Adipose tissue (tissue), 3 donors: ENCODE measurements around the gene GPR4. TPM values are rescaled to one million over a fixed set of nuclear protein-coding genes. Genes with fewer than 3 reads are reported as not detected.

Experiments used
- H3K27ac ChIP-seq: one replicate; pipeline ENCODE4 v1.5.1; 2013; ENCODE audit warnings: low read depth, low read length
- WGBS, 3 donors: extraction: QIAGEN DNeasy Blood & Tissue Kit; methylation state at CpG; one replicate each; pipeline ENCODE4 v1.1.7; 2013; 5-methylcytosine and 5-hydroxymethylcytosine counted together
- polyA plus RNA-seq, 3 donors: library from polyadenylated mRNA; stranded (reverse); fragments of 200-250 nt; gene quantifications; one replicate each; pipeline ENCODE4 v1.2.3, GENCODE V29; 2013
- donor health status: healthy with polysubstance abuse.
- donor health status: Bipolar disorder and iron deficiency.
- donor health status: healthy.

Gene GPR4
- polyA plus RNA-seq, 3 donors = 1.3 to 29.5 (median 11.6) TPM

DNA sequence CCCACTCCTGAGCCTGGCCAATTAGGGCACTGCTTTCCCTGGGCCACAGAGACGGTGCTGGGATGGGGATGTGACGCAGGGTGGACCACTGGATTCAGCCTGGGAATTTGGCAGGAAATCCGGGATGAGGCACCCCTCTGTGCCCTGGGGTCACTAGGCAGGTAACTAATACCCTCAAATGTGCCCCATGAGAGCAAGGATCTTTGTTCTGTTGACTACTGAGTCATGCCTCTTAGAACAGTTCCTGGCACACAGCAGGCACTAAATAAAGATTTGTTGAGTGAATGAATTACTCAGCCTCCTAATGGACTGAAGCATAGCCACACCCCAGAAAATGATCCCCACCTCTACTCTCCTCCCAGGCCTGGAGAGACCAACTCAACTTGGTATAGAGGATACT is 33.3 kb downstream of the GPR4 start:
- 68 to 83% (median 73%) methylated on average over 3 of the region's 3 CpGs for WGBS, 3 donors
- H3K27ac ChIP-seq = no peak overlapping the region

DNA sequence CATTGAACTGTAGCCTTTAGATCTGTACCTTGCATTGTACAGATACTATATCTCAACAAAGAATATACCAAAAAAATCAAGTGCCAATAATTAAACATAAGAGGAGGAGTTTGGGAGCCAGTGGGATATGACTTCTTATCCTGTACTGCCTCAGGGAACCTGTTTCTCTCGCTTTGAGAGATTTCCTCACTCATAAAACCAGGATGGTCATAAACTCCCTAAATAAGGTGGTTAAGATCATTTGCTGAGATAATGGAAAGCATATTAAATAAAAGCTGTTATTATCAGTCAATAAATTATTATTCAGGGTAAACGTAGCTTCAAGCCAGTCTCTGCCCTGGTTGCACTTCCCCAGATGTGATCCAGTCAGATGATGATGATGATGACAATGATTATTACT is 34.4 kb downstream of the GPR4 start:
- no peak overlapping the region for H3K27ac ChIP-seq
- WGBS, 3 donors = 72 to 90% (median 82%) methylated on average over 2 of the region's 2 CpGs

DNA sequence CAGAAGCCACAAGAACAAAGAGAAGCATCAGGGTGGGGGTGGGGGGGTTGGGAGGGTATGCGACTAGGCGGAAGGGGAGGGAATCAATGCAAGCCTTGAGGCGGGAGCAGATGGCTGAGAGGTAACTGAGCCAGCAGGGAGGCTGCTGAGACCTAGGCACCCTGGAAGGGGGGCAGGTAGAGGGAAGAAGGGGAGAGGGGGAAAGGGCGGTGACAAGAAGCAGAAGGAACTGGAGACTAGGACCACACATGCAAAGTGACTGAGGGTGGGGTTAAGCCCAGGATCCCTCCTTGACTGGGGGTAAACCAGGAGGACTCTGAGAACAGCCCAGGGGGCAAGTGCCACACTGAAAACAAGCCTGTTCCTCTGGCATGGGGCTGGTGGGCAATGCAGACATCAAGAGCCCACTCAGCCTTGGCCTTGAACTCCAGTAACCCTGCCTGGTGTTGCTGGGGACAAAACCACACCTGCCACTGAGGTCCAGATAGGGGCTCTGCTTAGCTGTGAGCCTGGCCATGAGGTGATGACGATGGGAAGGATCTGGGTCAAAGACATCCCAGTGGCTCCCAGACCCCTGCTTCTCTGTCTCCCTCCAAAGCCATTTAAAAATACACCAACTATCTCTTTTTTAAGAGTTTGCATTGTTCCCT is 37.8 kb downstream of the GPR4 start:
- WGBS, 3 donors = 67 to 74% (median 73%) methylated on average over 5 of the region's 5 CpGs
- H3K27ac ChIP-seq = no peak overlapping the region

DNA sequence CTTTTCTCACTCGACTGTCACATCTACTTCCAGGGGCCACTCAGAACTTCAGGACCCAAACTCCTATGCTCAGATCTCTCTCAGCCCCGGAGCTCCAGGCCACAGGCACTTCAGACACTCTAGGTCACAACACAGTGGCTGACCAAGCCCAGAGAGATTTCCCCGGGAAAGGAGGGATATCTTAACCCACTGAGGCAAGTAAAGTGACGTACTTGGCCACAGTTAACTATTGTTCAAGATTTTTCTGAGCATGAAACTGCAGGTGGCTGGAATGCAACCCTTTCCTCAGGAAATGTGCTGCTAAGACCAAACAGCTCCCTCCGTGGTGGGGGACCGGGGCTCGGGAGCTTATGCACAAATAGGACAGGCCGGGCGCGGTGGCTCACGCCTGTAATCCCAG is 41.3 kb downstream of the GPR4 start:
- 66 to 87% (median 74%) methylated on average over 11 of the region's 11 CpGs for WGBS, 3 donors
- H3K27ac ChIP-seq = no peak overlapping the region

DNA sequence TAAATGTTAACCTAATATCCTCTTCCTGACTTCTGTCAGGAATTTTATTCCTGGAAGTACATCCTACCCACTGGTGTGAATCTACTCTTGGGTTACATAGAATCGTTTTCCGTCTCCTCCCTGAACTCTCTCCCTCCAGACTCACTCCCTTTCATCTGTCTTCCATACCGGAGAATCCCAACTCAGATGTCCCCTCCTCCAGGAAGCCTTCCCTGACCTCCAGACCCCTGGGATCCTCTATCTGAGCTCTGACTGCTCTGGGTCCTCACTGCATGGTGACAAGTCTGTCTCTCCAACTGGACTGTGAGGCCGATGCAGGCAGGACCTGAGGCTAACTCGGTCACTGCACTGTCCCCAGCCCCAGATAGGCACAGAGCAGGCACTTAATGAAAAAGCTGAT is 42.0 kb downstream of the GPR4 start:
- 83 to 93% (median 90%) methylated on average over 5 of the region's 5 CpGs for WGBS, 3 donors
- no peak overlapping the region for H3K27ac ChIP-seq

DNA sequence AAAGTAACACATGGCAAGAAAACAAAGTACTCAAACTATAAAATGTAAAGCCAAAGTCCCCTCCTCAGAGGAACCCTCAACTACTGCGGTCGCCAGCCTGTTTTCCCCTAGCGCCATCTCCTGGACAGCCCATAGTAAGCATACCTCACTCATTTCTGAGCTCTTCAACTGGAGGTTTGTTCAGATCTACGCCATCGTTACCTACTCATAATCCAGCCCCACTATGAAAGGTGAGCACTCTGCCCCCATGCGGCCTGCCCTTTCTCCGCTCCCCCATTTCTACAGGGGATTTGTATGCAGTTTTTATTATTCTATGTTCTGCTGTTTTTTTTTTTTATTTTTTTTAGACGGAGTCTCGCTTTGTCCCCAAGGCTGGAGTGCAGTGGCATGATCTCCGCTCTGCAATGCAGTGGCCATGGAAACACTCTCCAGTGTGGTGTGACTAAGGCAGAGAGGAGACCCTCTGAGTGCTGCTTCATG is 43.6 kb downstream of the GPR4 start:
- 41 to 45% (median 44%) methylated on average over 10 of the region's 10 CpGs for WGBS, 3 donors
- no peak overlapping the region for H3K27ac ChIP-seq

DNA sequence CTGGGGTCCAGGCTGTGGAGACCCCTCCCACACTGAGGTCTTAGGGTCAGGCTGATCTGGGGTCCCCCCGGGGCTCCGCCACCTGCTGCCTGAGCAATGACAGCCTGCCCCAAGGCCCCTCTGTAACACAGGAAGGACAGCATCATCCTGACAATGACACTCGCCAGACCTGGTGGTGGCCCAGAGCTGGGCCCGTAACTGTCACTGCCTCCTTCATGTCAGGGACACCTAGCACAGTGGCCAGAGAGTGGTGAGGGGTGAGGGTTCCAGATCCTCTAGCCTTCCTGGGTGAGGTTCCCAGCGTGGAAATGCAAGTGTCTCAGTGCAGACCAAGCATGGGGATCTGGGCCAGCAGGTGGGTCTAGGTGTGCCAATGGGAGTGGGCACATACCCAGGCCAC is 45.2 kb downstream of the GPR4 start:
- H3K27ac ChIP-seq = no peak overlapping the region
- WGBS, 3 donors = 83 to 92% (median 88%) methylated on average over 5 of the region's 5 CpGs

DNA sequence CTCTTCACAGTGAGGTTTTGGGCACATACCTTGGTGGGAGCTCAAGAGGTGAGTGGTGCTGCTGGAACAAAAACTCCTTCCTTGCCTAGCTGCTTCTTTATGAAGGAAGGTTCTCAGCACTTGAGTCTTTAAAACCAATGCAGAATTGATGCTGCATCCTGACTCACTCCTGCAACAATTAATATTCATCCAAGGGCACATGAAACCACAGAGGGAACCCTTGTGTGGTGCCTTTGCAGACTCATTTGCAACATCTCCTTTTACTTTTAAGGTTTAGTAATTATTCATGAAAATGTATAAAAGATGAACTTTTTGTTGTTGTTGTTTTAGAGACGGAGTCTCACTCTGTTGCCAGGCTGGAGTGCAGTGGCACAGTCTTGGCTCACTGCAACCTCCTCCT is 47.5 kb downstream of the GPR4 start:
- 86 to 96% (median 92%) methylated on average over 1 of the region's 1 CpG for WGBS, 3 donors
- no peak overlapping the region for H3K27ac ChIP-seq

DNA sequence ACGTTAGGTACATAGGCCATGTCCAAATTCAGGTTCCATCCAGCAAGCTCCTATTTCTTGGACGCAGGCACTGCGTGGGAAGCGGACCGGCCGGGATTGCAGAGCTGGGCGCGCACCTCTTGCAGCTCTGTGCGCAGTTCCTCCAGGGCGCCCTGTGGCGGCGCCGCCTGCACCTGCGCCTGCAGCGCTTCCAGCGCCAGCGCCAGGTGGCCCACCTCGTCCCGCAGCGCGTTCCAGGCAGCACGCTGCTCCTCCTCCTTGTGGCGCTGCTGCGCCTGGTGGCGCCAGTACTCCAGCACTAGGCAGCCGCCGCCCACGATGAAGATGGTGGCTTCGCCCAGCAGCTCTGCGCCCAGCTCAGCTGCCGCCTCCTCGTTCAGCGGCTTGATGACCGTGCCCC is 48.5 kb downstream of the GPR4 start:
- 35 to 81% (median 76%) methylated on average over 34 of the region's 34 CpGs for WGBS, 3 donors

DNA sequence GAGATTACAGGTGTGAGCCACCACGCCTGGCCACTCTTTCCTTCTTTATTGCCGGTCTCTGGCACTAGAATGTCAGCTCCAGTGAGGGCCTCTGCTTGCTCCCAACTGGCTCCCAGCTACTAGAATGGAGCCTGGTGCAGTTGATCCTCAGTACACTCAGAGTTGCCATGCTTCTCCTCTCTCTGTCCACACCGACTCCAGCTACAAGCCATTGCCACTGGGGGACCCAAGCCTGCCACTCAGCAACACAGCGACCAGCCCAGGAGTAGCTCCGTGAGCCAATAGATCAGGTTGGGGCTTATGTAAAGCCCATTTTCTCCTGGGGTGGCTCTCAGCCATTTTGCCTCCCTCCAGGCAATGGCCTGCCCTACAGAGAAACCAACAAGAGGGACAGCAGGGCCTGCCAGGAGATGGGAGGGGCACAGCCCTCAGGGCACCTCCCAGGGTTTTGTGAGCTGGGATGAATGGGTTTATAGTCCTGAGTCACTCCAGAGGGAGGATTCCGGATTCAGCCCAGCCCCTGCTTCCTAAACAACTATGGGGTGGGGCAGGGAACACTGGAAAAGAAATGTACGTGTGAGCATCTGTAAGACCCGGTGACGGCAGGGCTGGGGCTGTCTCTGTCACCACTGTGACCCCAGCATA is 53.9 kb downstream of the GPR4 start:
- WGBS, 3 donors = 74 to 93% (median 82%) methylated on average over 9 of the region's 9 CpGs

More for the DNA sequence above, 48.5 kb downstream of the GPR4 start:
- no peak overlapping the region for H3K27ac ChIP-seq

DNA sequence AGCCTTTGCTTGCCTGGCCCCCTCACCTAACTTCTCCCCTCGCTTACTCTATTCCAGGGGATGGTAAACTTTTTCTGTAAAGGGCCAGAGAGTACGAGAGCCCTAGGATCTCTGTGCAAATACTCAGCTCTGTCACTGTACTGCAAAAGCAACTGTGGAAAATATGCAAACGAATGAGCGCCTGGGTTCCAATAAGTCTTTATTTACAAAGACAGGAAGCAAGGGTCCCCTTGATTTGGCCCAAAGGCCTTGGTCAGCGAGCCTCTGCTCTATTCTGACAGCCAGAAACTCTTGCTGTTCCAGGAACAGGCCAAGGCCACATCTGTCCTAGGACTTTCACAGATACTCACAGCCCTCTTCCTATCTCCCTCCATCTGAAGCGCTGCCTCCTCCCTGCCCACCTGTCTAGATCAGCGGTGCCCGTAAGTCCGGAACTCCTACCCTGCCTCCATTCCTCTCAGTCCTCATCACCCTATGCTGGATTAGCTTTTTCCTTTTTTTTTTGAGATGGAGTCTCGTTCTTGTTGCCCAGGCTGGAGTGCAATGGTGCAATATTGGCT is 54.7 kb downstream of the GPR4 start:
- WGBS, 3 donors = 78 to 87% (median 85%) methylated on average over 10 of the region's 10 CpGs

More for the DNA sequence above, 53.9 kb downstream of the GPR4 start:
- H3K27ac ChIP-seq = no peak overlapping the region

DNA sequence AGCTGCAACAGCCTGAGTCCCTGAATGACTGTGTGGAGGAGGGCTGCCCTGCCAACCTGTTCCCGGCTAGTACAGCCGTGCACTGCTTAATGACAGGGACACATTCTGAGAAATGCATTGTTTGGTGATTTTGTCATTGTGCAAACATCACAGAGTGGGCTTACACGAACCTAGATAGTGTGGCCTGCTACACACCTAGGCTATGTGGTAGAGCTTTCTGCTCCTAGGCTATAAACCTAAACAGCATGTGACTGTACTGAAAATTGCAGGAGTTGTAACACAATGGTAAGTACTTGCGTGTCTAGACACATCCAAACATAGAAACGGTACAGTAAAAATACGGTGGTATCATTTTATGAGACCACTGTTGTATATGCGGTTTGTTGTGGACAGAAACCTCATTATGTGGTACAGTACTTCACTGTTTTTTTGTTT is 59.8 kb downstream of the GPR4 start:
- H3K27ac ChIP-seq = no peak overlapping the region
- 73 to 75% (median 74%) methylated on average over 7 of the region's 7 CpGs for WGBS, 3 donors

More for the DNA sequence above, 54.7 kb downstream of the GPR4 start:
- H3K27ac ChIP-seq = no peak overlapping the region

Other genes with a start within 250 kb of the GPR4 start
- 1 to 10 TPM; 5.6 to 9.1 (median 7.3) TPM for gene ERCC2, start 231.6 kb downstream of the GPR4 start, polyA plus RNA-seq
- gene PPP1R13L, start 197.1 kb downstream of the GPR4 start, polyA plus RNA-seq = 10 to 100 TPM; 11.1 to 36.5 (median 14.5) TPM
- gene POLR1G, start 195.6 kb downstream of the GPR4 start, polyA plus RNA-seq = 1 to 10 TPM; 1.5 to 6.3 (median 2.3) TPM
- 10 to 100 TPM; 31.0 to 63.9 (median 59.5) TPM for gene ERCC1, start 178.3 kb downstream of the GPR4 start, polyA plus RNA-seq
- 100 to 1,000 TPM in 2 of 3 donors, 10 to 100 TPM in 1; 11.9 to 650 (median 341) TPM for gene FOSB, start 134.2 kb downstream of the GPR4 start, polyA plus RNA-seq
- 1 to 10 TPM; 4.9 to 7.6 (median 6.4) TPM for gene RTN2, start 105.2 kb downstream of the GPR4 start, polyA plus RNA-seq
- gene PPM1N, start 103.8 kb downstream of the GPR4 start, polyA plus RNA-seq = 1 to 10 TPM in 1 of 3 donors, under 1 TPM in 2; 0.62 to 3.7 (median 0.71) TPM
- gene VASP, start 94.7 kb downstream of the GPR4 start, polyA plus RNA-seq = 10 to 100 TPM; 14.9 to 93.0 (median 78.0) TPM
- gene OPA3, start 17.4 kb downstream of the GPR4 start, polyA plus RNA-seq = 1 to 10 TPM; 3.1 to 6.7 (median 3.5) TPM
- gene EML2, start 37.2 kb upstream of the GPR4 start, polyA plus RNA-seq = 10 to 100 TPM; 17.5 to 29.2 (median 22.3) TPM
- gene GIPR, start 66.0 kb upstream of the GPR4 start, polyA plus RNA-seq = 10 to 100 TPM in 1 of 3 donors, 1 to 10 TPM in 2; 5.6 to 20.2 (median 7.2) TPM
- 100 to 1,000 TPM; 175 to 370 (median 310) TPM for gene SNRPD2, start 89.7 kb upstream of the GPR4 start, polyA plus RNA-seq
- gene QPCTL, start 90.5 kb upstream of the GPR4 start, polyA plus RNA-seq = 1 to 10 TPM; 3.9 to 5.4 (median 4.9) TPM
- 1 to 10 TPM; 7.0 to 8.0 (median 7.3) TPM for gene FBXO46, start 128.7 kb upstream of the GPR4 start, polyA plus RNA-seq
- gene MEIOSIN, start 131.2 kb upstream of the GPR4 start, polyA plus RNA-seq = under 1 TPM; 0.01 to 0.11 (median 0.02) TPM
- gene SIX5, start 167.0 kb upstream of the GPR4 start, polyA plus RNA-seq = 10 to 100 TPM; 19.7 to 33.3 (median 23.3) TPM
- 100 to 1,000 TPM in 1 of 3 donors, 10 to 100 TPM in 2; 36.1 to 119 (median 40.8) TPM for gene DMPK, start 180.3 kb upstream of the GPR4 start, polyA plus RNA-seq
- 10 to 100 TPM; 13.9 to 43.0 (median 35.8) TPM for gene DMWD, start 190.6 kb upstream of the GPR4 start, polyA plus RNA-seq
- gene RSPH6A, start 213.1 kb upstream of the GPR4 start, polyA plus RNA-seq = under 1 TPM in 1 of 3 donors, not detected in 2; 0.03 TPM